ENCODE measurements around the gene FOXJ2. TPM values are rescaled to one million over a fixed set of nuclear protein-coding genes. Genes with fewer than 3 reads are reported as not detected.

The FOXJ2 gene
- total RNA-seq, 4 donors from 2014 or later, result 18.3 to 28.1 (median 25.0) TPM

- TF ChIP-seq, protein P1, sequence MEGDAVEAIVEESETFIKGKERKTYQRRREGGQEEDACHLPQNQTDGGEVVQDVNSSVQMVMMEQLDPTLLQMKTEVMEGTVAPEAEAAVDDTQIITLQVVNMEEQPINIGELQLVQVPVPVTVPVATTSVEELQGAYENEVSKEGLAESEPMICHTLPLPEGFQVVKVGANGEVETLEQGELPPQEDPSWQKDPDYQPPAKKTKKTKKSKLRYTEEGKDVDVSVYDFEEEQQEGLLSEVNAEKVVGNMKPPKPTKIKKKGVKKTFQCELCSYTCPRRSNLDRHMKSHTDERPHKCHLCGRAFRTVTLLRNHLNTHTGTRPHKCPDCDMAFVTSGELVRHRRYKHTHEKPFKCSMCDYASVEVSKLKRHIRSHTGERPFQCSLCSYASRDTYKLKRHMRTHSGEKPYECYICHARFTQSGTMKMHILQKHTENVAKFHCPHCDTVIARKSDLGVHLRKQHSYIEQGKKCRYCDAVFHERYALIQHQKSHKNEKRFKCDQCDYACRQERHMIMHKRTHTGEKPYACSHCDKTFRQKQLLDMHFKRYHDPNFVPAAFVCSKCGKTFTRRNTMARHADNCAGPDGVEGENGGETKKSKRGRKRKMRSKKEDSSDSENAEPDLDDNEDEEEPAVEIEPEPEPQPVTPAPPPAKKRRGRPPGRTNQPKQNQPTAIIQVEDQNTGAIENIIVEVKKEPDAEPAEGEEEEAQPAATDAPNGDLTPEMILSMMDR (IDR thresholded peaks at IDR 0.05), result no peak
- TF ChIP-seq EP300 (IDR thresholded peaks at IDR 0.05) (no peak), POLR2AphosphoS5 (IDR thresholded peaks at IDR 0.05) (no peak), POLR2A (IDR thresholded peaks at IDR 0.05) (no peak)
- Histone ChIP-seq H3K27me3 (no peaks in the 10 kb centered on the region), H3K4me3 (no peak overlapping the region), H3K4me1 (peaks cover 2% of the 10 kb centered on the region), H3K27ac (no peak overlapping the region), H3K9me3 (no peaks in the 10 kb centered on the region), H3K36me3 (no peaks in the 10 kb centered on the region)
- WGBS, result 90% methylated on average over 6 of the region's 6 CpGs
- no peak for DNase-seq (ENCODE audit: low spot score in 2 of 2)
Measured at GRCh38 chr12:8075935-8076334, 43.4 kb downstream of the FOXJ2 start.

DNA sequence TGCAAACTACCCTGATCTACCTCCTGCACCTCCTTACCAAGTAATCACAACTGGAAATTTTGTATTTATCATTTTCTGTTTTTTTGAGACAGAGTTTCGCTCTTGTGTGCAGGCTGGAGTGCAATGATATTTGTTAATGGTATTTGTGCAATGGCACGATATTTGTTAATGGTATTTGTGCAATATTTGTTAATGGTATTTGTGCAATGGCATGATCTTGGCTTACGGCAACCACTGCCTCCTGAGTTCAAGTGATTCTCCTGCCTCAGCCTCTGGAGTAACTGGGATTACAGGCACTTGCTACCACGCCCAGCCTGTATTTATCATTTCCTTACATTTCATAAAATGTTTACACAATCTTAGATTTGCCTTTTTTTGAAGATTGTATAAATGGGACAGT, 43.9 kb downstream of the FOXJ2 start:
- H3K4me1 ChIP-seq, result peaks cover 6% of the 10 kb centered on the region
- H3K4me3 ChIP-seq, result no peak overlapping the region
- H3K9me3 ChIP-seq, result no peaks in the 10 kb centered on the region
- no peaks in the 10 kb centered on the region for H3K27me3 ChIP-seq
- TF ChIP-seq POLR2AphosphoS5 (IDR thresholded peaks at IDR 0.05) (no peak), EP300 (IDR thresholded peaks at IDR 0.05) (no peak), POLR2A (IDR thresholded peaks at IDR 0.05) (no peak)
- TF ChIP-seq, protein P1 (IDR thresholded peaks at IDR 0.05), result no peak
- DNase-seq (ENCODE audit: low spot score in 2 of 2), result no peak
- H3K36me3 ChIP-seq, result no peaks in the 10 kb centered on the region
- H3K27ac ChIP-seq, result no peak overlapping the region
- 87% methylated on average over 4 of the region's 4 CpGs for WGBS

GRCh38 chr12:8077207-8077606, 44.7 kb downstream of the FOXJ2 start:
- no peaks in the 10 kb centered on the region for H3K36me3 ChIP-seq
- TF ChIP-seq POLR2A (IDR thresholded peaks at IDR 0.05) (no peak), EP300 (IDR thresholded peaks at IDR 0.05) (no peak), POLR2AphosphoS5 (IDR thresholded peaks at IDR 0.05) (no peak)
- TF ChIP-seq, protein P1 (IDR thresholded peaks at IDR 0.05), result no peak
- H3K9me3 ChIP-seq, result no peaks in the 10 kb centered on the region
- DNase-seq (ENCODE audit: low spot score in 2 of 2), result no peak
- 45% methylated on average over 4 of the region's 4 CpGs for WGBS
- H3K27me3 ChIP-seq, result no peaks in the 10 kb centered on the region
- peaks cover 9% of the 10 kb centered on the region for H3K4me1 ChIP-seq
- no peak overlapping the region for H3K27ac ChIP-seq
- H3K4me3 ChIP-seq, result no peak overlapping the region

GRCh38 chr12:8078398-8078797, 45.9 kb downstream of the FOXJ2 start:
- TF ChIP-seq, protein P1 (IDR thresholded peaks at IDR 0.05), result peak in 1 of 2 donors; percentile 13
- no peak for TF ChIP-seq POLR2A (IDR thresholded peaks at IDR 0.05)
- no peak for DNase-seq (ENCODE audit: low spot score in 2 of 2)
- H3K36me3 ChIP-seq, result no peaks in the 10 kb centered on the region
- no peak overlapping the region for H3K4me3 ChIP-seq
- WGBS, result 37% methylated on average over 4 of the region's 4 CpGs
- H3K27ac ChIP-seq, result no peak overlapping the region
- H3K9me3 ChIP-seq, result no peaks in the 10 kb centered on the region
- H3K4me1 ChIP-seq, result peaks cover 19% of the 10 kb centered on the region
- no peaks in the 10 kb centered on the region for H3K27me3 ChIP-seq

- 80% methylated on average over 2 of the region's 2 CpGs for WGBS
- TF ChIP-seq POLR2AphosphoS5 (IDR thresholded peaks at IDR 0.05), result no peak
- TF ChIP-seq, protein P1 (IDR thresholded peaks at IDR 0.05), result no peak
- no peak for TF ChIP-seq EP300 (IDR thresholded peaks at IDR 0.05)
- no peak for TF ChIP-seq POLR2A (IDR thresholded peaks at IDR 0.05)
- Histone ChIP-seq H3K9me3 (no peaks in the 10 kb centered on the region), H3K4me3 (no peak overlapping the region), H3K4me1 (peaks cover 23% of the 10 kb centered on the region), H3K27me3 (no peaks in the 10 kb centered on the region), H3K27ac (no peak overlapping the region), H3K36me3 (no peaks in the 10 kb centered on the region)
- DNase-seq (ENCODE audit: low spot score in 2 of 2), result no peak
Measured at GRCh38 chr12:8078916-8079315, 46.4 kb downstream of the FOXJ2 start.
